HG03460 (cell line): ENCODE measurements around the gene MYO7B.

Source experiments
- ATAC-seq: cut with Tn5 transposase; IDR thresholded peaks from one replicate; pipeline ENCODE4 v1.9.1; 2021; ENCODE audit not compliant: unreplicated experiment

The MYO7B gene

GRCh38 chr2:127585270-127585807 lies 49.9 kb downstream of the MYO7B start:
- ATAC-seq = no peak

DNA sequence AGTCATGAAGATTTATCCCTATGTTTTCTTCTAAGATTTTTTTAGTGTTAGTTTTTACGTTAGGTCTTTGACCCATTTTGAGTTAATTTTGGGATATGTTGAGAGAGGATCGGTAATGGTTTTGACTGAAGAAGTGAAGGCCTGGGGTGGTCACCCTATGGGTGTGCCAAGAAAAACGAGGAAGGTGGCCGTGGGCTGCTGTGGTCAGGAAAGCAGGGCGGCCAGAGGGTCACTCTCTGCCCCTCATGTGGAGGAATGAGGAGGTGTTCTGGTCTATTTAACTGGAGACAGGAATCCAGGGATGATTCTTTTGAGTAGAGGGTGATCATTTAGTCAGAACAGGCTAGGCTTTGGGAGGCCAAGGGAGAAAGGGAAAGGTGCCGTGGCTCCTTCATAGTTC lies 50.7 kb downstream of the MYO7B start:
- no peak for ATAC-seq

GRCh38 chr2:127586746-127587295 lies 51.3 kb downstream of the MYO7B start:
- no peak for ATAC-seq

- ATAC-seq = no peak
These were observed 52.8 kb downstream of the MYO7B start for GRCh38 chr2:127588241-127588640.

- no peak for ATAC-seq
These were observed 53.9 kb downstream of the MYO7B start for GRCh38 chr2:127589358-127589757.

DNA sequence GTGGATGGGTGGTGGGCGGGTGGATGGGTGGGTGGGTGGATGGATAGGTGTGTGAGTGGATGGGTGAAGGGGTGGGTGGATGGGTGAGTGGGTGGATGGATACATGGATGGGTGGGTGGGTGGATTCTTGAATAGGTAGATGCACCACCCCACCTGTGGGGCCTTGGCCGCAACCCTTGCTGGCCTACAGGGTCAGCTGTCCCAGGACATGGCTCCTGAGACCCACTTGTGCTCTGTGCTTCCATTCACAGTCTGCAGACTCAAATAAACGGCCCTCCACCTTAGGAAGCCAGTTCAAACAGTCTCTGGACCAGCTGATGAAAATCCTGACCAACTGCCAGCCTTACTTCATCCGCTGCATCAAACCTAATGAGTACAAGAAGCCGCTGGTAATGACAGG lies 54.4 kb downstream of the MYO7B start:
- ATAC-seq = no peak

GRCh38 chr2:127590386-127591190 lies 55.1 kb downstream of the MYO7B start:
- no peak for ATAC-seq

GRCh38 chr2:127591221-127591923 lies 55.9 kb downstream of the MYO7B start:
- ATAC-seq = peak; percentile 77

DNA sequence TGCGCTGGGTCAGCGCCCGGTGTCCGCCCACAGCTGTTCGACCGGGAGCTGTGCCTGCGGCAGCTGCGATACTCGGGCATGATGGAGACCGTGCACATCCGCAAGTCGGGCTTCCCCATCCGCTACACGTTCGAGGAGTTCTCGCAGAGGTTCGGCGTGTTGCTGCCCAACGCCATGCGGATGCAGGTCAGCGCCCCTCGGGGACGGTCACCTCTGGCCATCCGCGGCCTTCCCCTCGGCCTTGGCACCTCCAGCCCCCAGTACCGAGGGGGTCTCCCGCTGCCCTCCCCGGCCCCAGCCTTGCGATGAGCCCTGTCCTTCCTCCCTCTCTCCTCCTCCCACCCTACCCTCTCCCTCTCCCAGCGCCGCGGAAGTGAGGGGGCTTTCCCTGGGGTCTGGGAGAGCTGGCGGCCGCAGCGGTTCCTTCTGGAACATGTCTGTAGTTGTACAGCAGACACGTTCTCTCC lies 57.3 kb downstream of the MYO7B start:
- ATAC-seq = no peak

DNA sequence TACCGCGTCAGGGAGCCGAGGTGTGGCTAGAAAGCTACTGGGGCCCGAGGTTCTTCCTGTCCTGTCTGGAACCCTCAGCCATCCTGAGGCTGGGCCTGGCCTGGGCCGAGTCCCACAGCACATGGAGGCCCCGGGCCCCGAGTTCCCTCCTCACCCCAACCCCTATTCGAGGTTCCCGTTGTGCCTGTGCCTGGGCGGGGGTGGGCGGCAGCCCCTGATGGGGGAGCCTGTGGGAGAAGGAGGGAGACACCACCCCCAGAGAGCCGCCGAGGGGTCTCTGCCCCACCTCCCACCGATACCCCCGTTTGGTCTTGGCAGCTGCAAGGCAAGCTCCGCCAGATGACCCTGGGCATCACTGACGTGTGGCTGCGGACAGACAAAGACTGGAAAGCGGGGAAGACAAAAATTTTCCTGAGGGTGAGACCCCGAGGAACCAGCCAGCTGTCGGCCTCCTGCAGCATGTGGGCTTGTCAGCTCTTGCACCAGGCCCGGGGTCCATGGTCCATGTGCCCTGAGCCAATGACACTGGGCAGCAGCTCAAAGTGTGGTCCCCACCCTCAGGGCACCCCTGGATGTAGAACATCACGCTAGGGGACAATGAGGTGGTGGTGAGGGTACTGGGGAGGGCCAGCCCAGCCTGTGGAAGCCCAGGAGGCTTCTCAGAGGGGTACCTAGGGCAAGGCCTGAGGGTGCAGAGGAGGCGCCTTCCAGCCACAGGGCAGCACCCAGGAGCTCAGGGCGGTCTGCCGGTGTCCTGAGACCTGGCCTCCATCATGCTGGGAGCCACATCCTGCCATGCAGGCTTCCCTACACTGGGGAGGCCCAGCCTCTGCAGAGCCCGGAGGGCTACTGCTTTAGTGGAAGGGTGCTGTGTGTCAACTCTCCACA lies 58.0 kb downstream of the MYO7B start:
- no peak for ATAC-seq

GRCh38 chr2:127594116-127594591 lies 58.7 kb downstream of the MYO7B start:
- ATAC-seq = no peak

DNA sequence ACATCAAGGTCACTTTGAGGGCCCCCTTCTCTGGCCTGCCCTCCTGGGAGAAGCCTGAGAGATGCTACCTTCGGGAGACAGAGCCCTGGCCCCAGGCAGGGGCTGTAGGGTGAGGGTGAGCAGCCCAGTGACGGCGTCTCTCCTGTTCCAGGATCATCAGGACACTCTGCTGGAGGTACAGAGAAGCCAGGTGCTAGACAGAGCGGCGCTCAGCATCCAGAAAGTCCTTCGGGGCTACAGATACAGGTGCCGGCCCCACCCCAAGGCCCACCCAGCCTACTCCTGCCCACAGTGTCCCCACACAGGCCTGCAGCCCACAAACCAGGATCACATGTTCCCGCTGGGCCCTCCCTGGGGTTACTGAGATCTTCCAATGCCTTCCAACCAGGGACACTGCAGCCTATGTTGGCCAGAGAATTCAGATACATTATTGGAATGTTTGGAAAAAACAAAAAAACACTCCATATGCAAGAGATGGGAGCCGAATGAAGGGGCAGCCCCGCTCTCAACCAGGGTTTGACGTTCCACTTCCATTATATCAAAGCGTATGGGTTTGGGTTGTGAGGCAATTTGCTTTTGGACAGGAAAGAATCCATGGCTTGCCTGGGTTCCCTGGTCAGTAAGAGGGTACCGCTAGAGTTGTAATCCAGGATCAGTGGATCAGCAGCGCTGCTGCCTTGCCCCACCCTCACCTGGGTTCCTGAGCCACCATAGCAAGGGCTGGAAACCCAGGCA lies 61.0 kb downstream of the MYO7B start:
- no peak for ATAC-seq

DNA sequence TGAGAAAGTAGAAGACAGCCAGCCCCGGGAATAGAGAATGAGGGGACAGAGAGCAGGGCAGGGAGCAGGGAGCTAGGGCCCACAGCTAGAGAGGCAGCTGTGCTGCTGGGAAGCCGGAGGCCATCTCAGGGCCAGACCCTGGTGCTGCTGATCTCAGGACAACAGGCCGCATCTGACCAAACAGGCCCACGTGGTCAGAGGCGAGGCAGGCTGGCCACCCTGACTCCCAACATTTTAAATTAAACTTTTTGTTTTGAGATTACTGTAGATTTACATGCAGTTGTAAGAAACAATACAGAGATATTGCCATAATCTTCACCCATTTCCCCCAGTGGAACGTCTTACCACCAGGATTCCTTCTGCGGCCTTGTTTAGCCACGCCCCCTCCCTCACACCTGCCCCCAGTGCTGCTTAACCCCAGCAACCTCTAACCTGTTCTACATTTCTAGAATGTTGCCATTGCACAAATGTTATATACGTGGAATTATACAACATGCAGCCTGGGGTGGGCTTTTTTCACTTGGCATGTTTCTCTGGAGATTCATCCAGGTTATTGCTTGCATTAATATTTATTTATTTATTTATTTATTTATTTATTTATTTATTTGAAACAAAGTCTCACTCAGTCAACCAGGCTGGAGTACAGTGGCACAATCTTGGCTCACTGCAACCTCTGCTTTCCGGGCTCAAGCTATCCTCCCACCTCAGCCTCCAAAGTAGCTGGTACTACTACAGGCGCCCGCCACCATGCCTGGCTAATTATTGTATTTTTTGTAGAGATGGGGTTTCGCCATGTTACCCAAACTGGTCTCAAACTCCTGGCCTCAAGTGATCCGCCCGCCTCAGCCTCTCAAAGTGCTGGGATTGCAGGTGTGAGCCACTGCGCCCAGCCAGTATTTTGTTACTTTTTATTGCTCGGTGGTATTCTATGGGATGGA lies 61.8 kb downstream of the MYO7B start:
- no peak for ATAC-seq

DNA sequence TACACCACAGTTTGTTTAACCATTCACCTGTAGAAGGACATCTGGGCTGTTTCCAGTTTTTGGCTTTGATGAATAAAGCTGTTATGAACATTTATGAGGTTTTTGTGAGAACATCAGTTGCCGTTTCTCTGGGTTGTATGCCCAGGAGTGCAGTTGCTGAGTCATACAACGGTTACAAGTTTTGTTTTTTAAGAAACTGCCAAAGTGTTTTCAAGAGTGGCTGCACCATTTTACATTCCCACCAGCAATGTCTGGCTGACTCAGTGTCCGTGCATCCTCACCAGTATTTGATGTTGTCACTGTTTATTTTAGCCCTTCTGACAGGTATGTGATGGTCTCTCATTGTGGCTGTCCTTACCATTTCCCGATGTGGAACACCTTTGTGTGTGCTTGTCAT lies 62.5 kb downstream of the MYO7B start:
- no peak for ATAC-seq

DNA sequence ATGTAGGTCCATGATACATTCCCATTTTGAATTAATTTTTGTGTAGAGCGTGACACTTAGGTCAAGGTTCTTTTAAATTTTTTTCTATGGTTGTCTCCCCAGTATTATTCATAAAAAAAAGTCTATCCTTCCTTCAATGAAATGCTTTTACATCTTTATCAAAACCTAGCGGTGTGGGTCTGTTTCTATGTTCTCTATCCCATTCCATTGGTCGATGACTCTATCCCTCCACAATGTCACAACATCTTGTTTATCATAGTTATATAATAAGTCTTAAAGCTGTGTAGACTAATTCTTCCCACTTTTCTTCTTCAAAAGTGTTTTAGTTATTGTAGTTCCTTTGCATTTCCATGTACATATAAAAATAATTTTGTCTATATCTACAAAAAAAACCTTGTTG lies 63.2 kb downstream of the MYO7B start:
- ATAC-seq = no peak

DNA sequence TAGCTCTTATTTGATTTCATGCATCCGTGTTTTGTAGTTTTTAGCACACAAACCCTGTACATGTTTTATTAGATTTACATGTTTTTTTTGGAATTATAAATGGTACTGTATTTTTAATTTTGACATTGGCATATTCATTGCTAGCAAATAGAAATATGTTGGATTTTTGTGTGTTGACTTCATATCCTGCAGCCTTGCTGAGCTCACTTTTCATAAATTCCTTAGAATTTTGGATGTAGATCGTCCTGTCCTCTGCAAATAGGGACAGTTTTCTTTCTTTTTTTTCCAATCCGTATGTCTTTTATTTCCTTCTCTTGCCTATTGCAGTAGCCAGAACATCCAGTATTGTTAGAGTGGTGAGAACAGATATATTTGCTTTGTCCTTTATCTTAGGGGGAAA lies 63.7 kb downstream of the MYO7B start:
- no peak for ATAC-seq

DNA sequence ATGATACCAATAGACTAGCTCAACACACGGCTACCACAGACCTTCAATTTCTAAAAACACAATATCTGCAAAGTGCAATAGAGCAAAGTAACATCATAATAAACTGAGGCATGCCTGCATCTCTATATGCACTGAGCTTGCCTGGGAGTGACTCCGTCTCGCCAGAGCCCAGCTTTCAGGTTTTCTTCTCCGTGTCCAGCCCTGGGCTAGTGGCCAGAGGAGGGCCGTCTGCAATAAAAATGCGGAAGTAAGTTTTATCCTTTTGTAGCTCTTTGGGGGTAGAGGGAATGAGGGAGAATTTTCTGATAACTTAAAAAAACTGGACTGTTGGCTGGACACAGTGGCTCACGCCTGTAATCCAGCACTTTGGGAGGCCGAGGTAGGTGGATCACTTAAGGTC lies 69.5 kb downstream of the MYO7B start:
- ATAC-seq = no peak

DNA sequence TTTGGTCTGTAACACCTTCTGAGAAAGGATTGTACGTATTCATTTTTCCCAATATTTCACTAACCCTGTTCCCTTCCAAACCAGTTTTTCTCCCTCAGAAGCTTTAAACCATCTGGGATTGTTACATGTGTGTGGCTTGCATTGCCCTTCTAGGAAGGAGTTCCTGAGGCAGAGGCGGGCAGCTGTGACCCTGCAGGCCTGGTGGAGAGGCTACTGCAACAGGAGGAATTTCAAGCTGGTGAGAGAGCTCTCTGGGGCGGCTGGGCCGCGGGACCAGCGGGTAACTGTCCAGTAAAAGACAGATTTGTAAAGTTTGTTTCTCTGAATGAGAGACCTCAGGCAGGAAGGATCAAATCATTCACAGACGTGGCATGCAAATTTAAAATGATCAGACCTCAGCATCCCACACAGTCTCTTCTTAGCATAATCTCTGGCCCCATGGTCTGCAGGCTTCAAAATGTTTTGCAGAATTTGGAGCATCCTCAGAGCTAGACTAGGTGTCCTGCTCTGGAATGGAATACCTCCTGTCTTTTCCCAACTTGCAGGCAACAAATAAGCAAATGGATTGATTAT lies 70.3 kb downstream of the MYO7B start:
- no peak for ATAC-seq
